HEK293 (cell line): ENCODE data around the gene SLC12A2.

ENCODE experiments used
- CTCF ChIA-PET: fragments of 350-600 bp; formaldehyde crosslinking; extraction: SDS; loops from one replicate; lab custom pipeline; 2021; ENCODE audit warnings: antibody characterized with exemption; lab: Yijun Ruan, JAX
- POLR2A ChIA-PET: fragments of 300-600 bp; formaldehyde crosslinking; extraction: SDS; loops from one replicate; lab custom pipeline; 2020; ENCODE audit warnings: antibody characterized with exemption, inconsistent platforms; lab: Yijun Ruan, JAX
- H3K27ac ChIP-seq: fragments of 200-500 bp; sonication (Bioruptor generic); 2 replicates; pipeline ENCODE4 v1.5.1; 2014; ENCODE audit warnings: low read depth, low read length, control low read depth, inconsistent platforms; ENCODE audit errors: extremely low read depth
- H3K36me3 ChIP-seq, 2 experiments: fragments of 200-500 bp in 1 of 2; sonication (Bioruptor generic) in 1 of 2; 1 replicate in 1 of 2; 2 replicates in 1 of 2; pipeline ENCODE4 v1.5.1; 2014 to 2017; ENCODE audit warnings: inconsistent platforms in 2 of 2, low read length in 2 of 2; ENCODE audit not compliant: control insufficient read depth in 2 of 2, insufficient read depth in 1 of 2
- H3K4me1 ChIP-seq: fragments of 200-500 bp; sonication (Bioruptor generic); 2 replicates; pipeline ENCODE4 v1.5.1; 2014; ENCODE audit warnings: mild to moderate bottlenecking, low read length, inconsistent platforms; ENCODE audit not compliant: control insufficient read depth, insufficient read depth
- H3K4me3 ChIP-seq: 2 replicates; pipeline ENCODE4 v1.5.1; 2011; ENCODE audit warnings: low read depth, mild to moderate bottlenecking, control low read depth, low read length, moderate library complexity
- H3K9me3 ChIP-seq: fragments of 200-500 bp; sonication (Bioruptor generic); 2 replicates; pipeline ENCODE4 v1.5.1; 2014; ENCODE audit warnings: low read depth, low read length, inconsistent platforms; ENCODE audit not compliant: control insufficient read depth, insufficient read depth
- EGR2 ChIP-seq: fragments of 450-650 bp; formaldehyde crosslinking; IDR thresholded peaks from 2 replicates; pipeline ENCODE4 v1.5.1; 2016; ENCODE audit warnings: low read depth, missing biosample characterization, missing genetic modification characterization
- GFI1B ChIP-seq: fragments of 450-650 bp; formaldehyde crosslinking; IDR thresholded peaks from 2 replicates; pipeline ENCODE4 v1.5.1; 2016; ENCODE audit warnings: missing biosample characterization, missing genetic modification characterization
- HOXC10 ChIP-seq: sonication (generic); formaldehyde crosslinking; IDR thresholded peaks from 2 replicates; pipeline ENCODE4 v1.8.1; 2023; ENCODE audit warnings: mild to moderate bottlenecking, missing genetic modification reagents
- HOXD13 ChIP-seq: sonication (generic); formaldehyde crosslinking; IDR thresholded peaks from 2 replicates; pipeline ENCODE4 v1.8.0; 2022; ENCODE audit warnings: missing genetic modification reagents, borderline replicate concordance
- KLF16 ChIP-seq: fragments of 450-650 bp; formaldehyde crosslinking; IDR thresholded peaks from 2 replicates; pipeline ENCODE4 v1.5.1; 2017; ENCODE audit warnings: missing biosample characterization, missing genetic modification characterization
- KLF8 ChIP-seq: fragments of 450-650 bp; formaldehyde crosslinking; IDR thresholded peaks from 2 replicates; pipeline ENCODE4 v1.5.1; 2016; ENCODE audit warnings: missing biosample characterization, missing genetic modification characterization
- ZBTB7A ChIP-seq: fragments of 450-650 bp; formaldehyde crosslinking; IDR thresholded peaks from 2 replicates; pipeline ENCODE4 v1.5.1; 2016; ENCODE audit warnings: low read depth, missing biosample characterization, missing genetic modification characterization
- ZFHX2 ChIP-seq: fragments of 450-650 bp; formaldehyde crosslinking; conservative IDR thresholded peaks from 2 replicates; pipeline ENCODE4 v1.5.1; 2016; ENCODE audit warnings: missing biosample characterization, missing genetic modification characterization
- ZIC2 ChIP-seq: fragments of 450-650 bp; formaldehyde crosslinking; IDR thresholded peaks from 2 replicates; pipeline ENCODE4 v1.5.1; 2016; ENCODE audit warnings: missing biosample characterization, missing genetic modification characterization
- ZNF133 ChIP-seq: fragments of 450-650 bp; formaldehyde crosslinking; IDR thresholded peaks from 2 replicates; pipeline ENCODE4 v1.5.1; 2016; ENCODE audit warnings: missing biosample characterization, missing genetic modification characterization
- ZNF202 ChIP-seq: fragments of 450-650 bp; formaldehyde crosslinking; IDR thresholded peaks from 2 replicates; pipeline ENCODE4 v1.5.1; 2016; ENCODE audit warnings: missing biosample characterization, missing genetic modification characterization, borderline replicate concordance
- ZNF23 ChIP-seq: fragments of 450-650 bp; formaldehyde crosslinking; IDR thresholded peaks from 2 replicates; pipeline ENCODE4 v1.5.1; 2016; ENCODE audit warnings: missing biosample characterization, missing genetic modification characterization, borderline replicate concordance
- ZNF292 ChIP-seq: fragments of 450-650 bp; formaldehyde crosslinking; IDR thresholded peaks from 2 replicates; pipeline ENCODE4 v1.5.1; 2016; ENCODE audit warnings: low read depth, missing biosample characterization, missing genetic modification characterization, borderline replicate concordance
- ZNF311 ChIP-seq: fragments of 450-650 bp; formaldehyde crosslinking; IDR thresholded peaks from 2 replicates; pipeline ENCODE4 v1.5.1; 2017; ENCODE audit warnings: missing biosample characterization, missing genetic modification characterization, borderline replicate concordance
- ZNF449 ChIP-seq: fragments of 450-650 bp; formaldehyde crosslinking; IDR thresholded peaks from 2 replicates; pipeline ENCODE4 v1.5.1; 2017; ENCODE audit warnings: missing biosample characterization, mild to moderate bottlenecking, missing genetic modification characterization, moderate library complexity
- ZNF530 ChIP-seq: fragments of 450-650 bp; formaldehyde crosslinking; IDR thresholded peaks from 2 replicates; pipeline ENCODE4 v1.5.1; 2016; ENCODE audit warnings: low read depth, missing biosample characterization, missing genetic modification characterization
- ZNF548 ChIP-seq: fragments of 450-650 bp; formaldehyde crosslinking; IDR thresholded peaks from 2 replicates; pipeline ENCODE4 v1.5.1; 2016; ENCODE audit warnings: missing biosample characterization, missing genetic modification characterization
- ZNF658 ChIP-seq: fragments of 450-650 bp; formaldehyde crosslinking; IDR thresholded peaks from 2 replicates; pipeline ENCODE4; 2016; ENCODE audit warnings: missing biosample characterization, missing genetic modification characterization
- ZNF670 ChIP-seq: fragments of 450-650 bp; formaldehyde crosslinking; IDR thresholded peaks from 2 replicates; pipeline ENCODE4 v1.5.1; 2016; ENCODE audit warnings: missing biosample characterization, missing genetic modification characterization, low read depth
- ZNF707 ChIP-seq: fragments of 450-650 bp; formaldehyde crosslinking; IDR thresholded peaks from 2 replicates; pipeline ENCODE4 v1.5.1; 2016; ENCODE audit warnings: missing biosample characterization, missing genetic modification characterization
- ZNF776 ChIP-seq: fragments of 450-650 bp; formaldehyde crosslinking; IDR thresholded peaks from 2 replicates; pipeline ENCODE4 v1.5.0; 2017; ENCODE audit warnings: missing biosample characterization, missing genetic modification characterization, borderline replicate concordance
- ZNF837 ChIP-seq: fragments of 450-650 bp; formaldehyde crosslinking; IDR thresholded peaks from 2 replicates; pipeline ENCODE4 v1.5.1; 2016; ENCODE audit warnings: missing biosample characterization, missing genetic modification characterization

SLC12A2 gene

DNA sequence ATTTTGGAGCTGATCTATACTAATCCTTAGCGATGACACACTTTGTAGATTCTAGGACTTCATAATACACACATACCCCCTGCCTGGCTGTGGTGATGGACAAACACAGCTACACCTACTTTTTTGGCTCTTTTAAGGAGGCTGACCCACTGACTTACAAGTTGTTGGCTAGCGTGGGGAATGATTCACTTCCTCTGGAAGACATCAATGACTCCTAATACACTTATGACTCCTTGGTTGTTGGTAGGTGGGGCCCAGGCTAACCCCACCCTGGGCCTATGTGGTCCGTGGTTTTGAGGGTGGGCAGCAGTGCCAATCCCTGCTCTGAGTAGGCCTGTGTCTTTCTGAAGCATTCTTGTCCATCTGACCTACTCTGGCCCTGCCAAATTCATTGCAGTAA is 144.4 kb downstream of the SLC12A2 start:
- Histone ChIP-seq H3K4me1 (peaks cover 13% of the 10 kb centered on the region), H3K4me3 (no peak overlapping the region), H3K36me3 (no peaks in the 10 kb centered on the region), H3K9me3 (no peaks in the 10 kb centered on the region), H3K27ac (no peak overlapping the region)
- POLR2A ChIA-PET: no interaction called here
- CTCF ChIA-PET: interaction anchor here (0.7 to 1.7 kb wide), 3 partner anchors 13 to 899 kb away, joined by 3 to 4 read pairs (median 3); no protein-coding TSS in a partner anchor
- TF ChIP-seq ZNF292 (tag by site-specific recombination) (no peak), ZFHX2 (tag by site-specific recombination) (peak; percentile 47; the same call in 1 of the 2 replicates), EGR2 (peak; percentile 48)

GRCh38 chr5:128228521-128228920 is 145.0 kb downstream of the SLC12A2 start:
- TF ChIP-seq HOXD13 (no peak), ZBTB7A (tag by site-specific recombination) (no peak), ZNF530 (no peak), ZNF707 (tag by site-specific recombination) (no peak), KLF16 (tag by site-specific recombination) (no peak), KLF8 (tag by site-specific recombination) (no peak), HOXC10 (no peak), ZNF311 (no peak), ZNF837 (tag by site-specific recombination) (no peak), ZNF776 (tag by site-specific recombination) (no peak), ZNF23 (tag by site-specific recombination) (no peak), ZNF658 (no peak), ZNF202 (tag by site-specific recombination) (no peak), ZNF548 (no peak), ZNF670 (tag by site-specific recombination) (no peak), ZNF449 (tag by site-specific recombination) (no peak), ZNF133 (tag by site-specific recombination) (no peak)
- Histone ChIP-seq H3K4me3 (no peak overlapping the region), H3K36me3 (no peaks in the 10 kb centered on the region), H3K9me3 (no peaks in the 10 kb centered on the region), H3K27ac (no peak overlapping the region), H3K4me1 (peaks cover 13% of the 10 kb centered on the region)
- CTCF ChIA-PET: interaction anchor here (1.7 kb wide), 1 partner anchor 14 kb away, joined by 4 read pairs; no protein-coding TSS in a partner anchor
- POLR2A ChIA-PET: no interaction called here

GRCh38 chr5:128234928-128235641 is 151.5 kb downstream of the SLC12A2 start:
- ChIA-PET CTCF (interaction anchor here (0.7 kb wide), 1 partner anchor 50 kb away, joined by 3 read pairs; no protein-coding TSS in a partner anchor), POLR2A (no interaction called here)
- Histone ChIP-seq H3K27ac (no peak overlapping the region), H3K4me1 (peaks cover 13% of the 10 kb centered on the region), H3K4me3 (no peak overlapping the region), H3K36me3 (no peaks in the 10 kb centered on the region), H3K9me3 (no peaks in the 10 kb centered on the region)
- TF ChIP-seq ZIC2 (tag by site-specific recombination): peak; percentile 34; the same call in 1 of the 2 replicates
- no peak for TF ChIP-seq GFI1B
